B cell (primary cell): Measurements from ENCODE around the gene ASMT. TPM values are rescaled to one million over a fixed set of nuclear protein-coding genes. Genes with fewer than 3 reads are reported as not detected.
A peak's percentile ranks its signal among the peaks of the same experiment; 100 is the strongest.

ENCODE experiments used
- ATAC-seq: fragments of 200-7000 bp; cut with Tn5 transposase; one replicate; pipeline ENCODE4 v1.10.0; 2021; ENCODE audit warnings: low read depth, mild to moderate bottlenecking, moderate number of reproducible peaks, moderate library complexity
- CTCF ChIA-PET: fragments of 350-600 bp; sonication (Branson Sonifier 250); formaldehyde crosslinking; loops from one replicate; lab custom pipeline; 2021; ENCODE audit warnings: antibody characterized with exemption, inconsistent platforms; lab: Charles Lee
- POLR2A ChIA-PET: fragments of 350-600 bp; sonication (Branson Sonifier 250); formaldehyde crosslinking; loops from one replicate; lab custom pipeline; 2021; ENCODE audit warnings: antibody characterized with exemption; lab: Charles Lee
- DNase-seq: peaks from one replicate; pipeline ENCODE4 v3.0.0; 2013
- H2AFZ ChIP-seq: 2 replicates; pipeline ENCODE4 v1.6.1; 2012; ENCODE audit warnings: mild to moderate bottlenecking, low read depth, low read length; ENCODE audit not compliant: insufficient read depth, poor library complexity, severe bottlenecking
- H3K27ac ChIP-seq, 2 donors: 1 replicate in 1 of 2; 2 replicates in 1 of 2; pipeline ENCODE4 v1.5.1; 2012 to 2013; ENCODE audit warnings: low read length in 2 of 2, mild to moderate bottlenecking in 2 of 2, moderate library complexity in 1 of 2
- H3K27me3 ChIP-seq, 4 experiments: fragments of 200-600 bp in 1 of 4; sonication (generic) in 1 of 4; replicated peaks in 1 of 4; 1 replicate in 2 of 4; 2 replicates in 2 of 4; pipeline versions ENCODE4 v1.6.1 to v1.7.0; 2013 to 2016; ENCODE audit warnings: low read length in 3 of 4, mild to moderate bottlenecking in 2 of 4, mixed read lengths in 1 of 4, moderate library complexity in 1 of 4; ENCODE audit not compliant: insufficient read depth in 4 of 4, control insufficient read depth in 3 of 4; ENCODE audit errors: control extremely low read depth in 1 of 4
- H3K36me3 ChIP-seq, 2 experiments: replicated peaks in 1 of 2; 1 replicate in 1 of 2; 2 replicates in 1 of 2; pipeline versions ENCODE4 v1.6.1 to v1.7.1; 2013; ENCODE audit warnings: low read length in 1 of 2; ENCODE audit not compliant: insufficient read depth in 2 of 2, control insufficient read depth in 1 of 2; ENCODE audit errors: control extremely low read depth in 1 of 2, extremely low read depth in 1 of 2
- H3K4me1 ChIP-seq, 2 donors: fragments of 200-600 bp in 1 of 2; sonication (generic) in 1 of 2; 1 replicate in 1 of 2; 2 replicates in 1 of 2; pipeline versions ENCODE4 v1.5.1 to v1.6.1; 2013 to 2017; ENCODE audit warnings: low read length in 2 of 2; ENCODE audit not compliant: control insufficient read depth in 2 of 2, insufficient read depth in 2 of 2
- H3K4me2 ChIP-seq: replicated peaks from 2 replicates; pipeline ENCODE3; 2012; ENCODE audit warnings: mild to moderate bottlenecking, low read depth, low read length; ENCODE audit not compliant: poor library complexity, severe bottlenecking
- H3K4me3 ChIP-seq, 5 experiments: fragments of 200-600 bp in 1 of 5; sonication (generic) in 1 of 5; 1 replicate in 3 of 5; 2 replicates in 2 of 5; pipeline versions ENCODE4 v1.5.1 to v1.7.0; 2011 to 2016; ENCODE audit warnings: low read length in 4 of 5, mild to moderate bottlenecking in 4 of 5, low read depth in 2 of 5, control low read depth in 1 of 5, moderate library complexity in 1 of 5; ENCODE audit not compliant: insufficient read depth in 1 of 5; ENCODE audit errors: control extremely low read depth in 1 of 5, extremely low read depth in 1 of 5
- H3K79me2 ChIP-seq: fragments of 200-600 bp; sonication (generic); one replicate; pipeline ENCODE4 v1.6.0; 2016; ENCODE audit warnings: low read length; ENCODE audit not compliant: control insufficient read depth, insufficient read depth
- H3K9ac ChIP-seq: fragments of 200-600 bp; sonication (generic); 2 replicates; pipeline ENCODE4 v1.6.1; 2017; ENCODE audit warnings: mild to moderate bottlenecking, low read length, moderate library complexity
- H3K9me3 ChIP-seq, 3 donors: one replicate each; pipeline versions ENCODE4 v1.6.1 to v1.7.1; 2013; ENCODE audit warnings: low read length in 2 of 3; ENCODE audit not compliant: control insufficient read depth in 2 of 3, insufficient read depth in 1 of 3; ENCODE audit errors: control extremely low read depth in 1 of 3
- H4K20me1 ChIP-seq: 2 replicates; pipeline ENCODE4 v1.6.0; 2012; ENCODE audit warnings: mild to moderate bottlenecking, low read length; ENCODE audit not compliant: insufficient read depth, control insufficient read depth, poor library complexity, severe bottlenecking
- H3K27ac Mint-ChIP-seq: one replicate; pipeline ENCODE4 v1.8.0; 2021; ENCODE audit warnings: mixed read lengths
- H3K27me3 Mint-ChIP-seq: one replicate; pipeline ENCODE4 v1.8.0; 2021; ENCODE audit warnings: mixed read lengths
- H3K4me1 Mint-ChIP-seq: one replicate; pipeline ENCODE4 v1.8.0; 2021; ENCODE audit warnings: mixed read lengths
- H3K4me3 Mint-ChIP-seq: one replicate; pipeline ENCODE4 v1.8.0; 2021; ENCODE audit warnings: mixed read lengths
- H3K9me3 Mint-ChIP-seq: one replicate; pipeline ENCODE4 v1.8.0; 2022; ENCODE audit warnings: mixed read lengths; ENCODE audit not compliant: insufficient read depth
- CTCF ChIP-seq: fragments of 200-600 bp; IDR thresholded peaks from one replicate; pipeline ENCODE4 v1.8.0; 2022; ENCODE audit warnings: antibody characterized with exemption, mild to moderate bottlenecking
- EZH2 ChIP-seq: IDR thresholded peaks from 2 replicates; pipeline ENCODE4 v1.6.1; 2012; ENCODE audit warnings: borderline replicate concordance, low read depth, mild to moderate bottlenecking, moderate library complexity, low read length; ENCODE audit not compliant: insufficient read depth, poor library complexity, severe bottlenecking
- WGBS: methylation state at CpG from one replicate; pipeline ENCODE4 v1.1.5; 2013; ENCODE audit warnings: missing lambda C conversion rate; ENCODE audit not compliant: insufficient coverage; 5-methylcytosine and 5-hydroxymethylcytosine counted together
- intact Hi-C: fragments of 100-400 bp; cut with micrococcal nuclease; formaldehyde crosslinking; loops from one replicate; pipeline ENCODE4 v1.10.0; 2022
- polyA plus RNA-seq: library from polyadenylated mRNA; depleted of rRNA; stranded (reverse); fragments of >200 nt; gene quantifications from 2 replicates; pipeline ENCODE4 v1.2.3, GENCODE V29; 2012
- total RNA-seq, 2 donors: library from RNA; stranded (reverse); fragments of 120-200 nt in 1 of 2; gene quantifications; 1 replicate in 1 of 2; 2 replicates in 1 of 2; pipeline versions ENCODE4 v1.2.3 to v1.2.4, GENCODE V29; 2013 to 2022

ASMT gene
- total and polyA plus RNA-seq, 2 donors (not counting 1 experiment from before 2014, with no cell fraction given) = 0.63 TPM; not detected in 1

DNA sequence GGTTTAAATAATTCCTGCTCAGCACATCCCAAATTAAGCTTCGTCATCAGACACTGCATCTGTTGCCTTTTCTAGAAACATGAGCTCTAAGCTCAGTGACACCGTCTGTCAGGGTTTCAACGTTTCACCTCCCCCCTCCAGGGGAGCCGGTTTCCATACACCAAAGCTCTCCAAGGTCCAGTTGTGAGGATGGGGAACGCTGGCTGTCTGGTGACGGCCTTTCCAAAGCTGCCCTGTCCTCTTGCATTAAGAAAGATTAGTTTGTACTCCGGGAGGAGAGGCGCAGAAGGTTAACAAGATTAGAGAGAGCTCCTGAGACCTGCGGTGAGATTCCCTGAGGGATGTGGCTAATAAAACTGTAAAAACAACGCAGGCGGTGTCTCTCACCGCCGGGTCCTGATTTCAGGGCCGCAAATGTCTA is 43.2 kb downstream of the ASMT start:
- no peaks in the 10 kb centered on the region for H3K79me2 ChIP-seq
- Mint-ChIP-seq H3K4me3 (peak overlapping the region; percentile 85), H3K27ac (peak overlapping the region; percentile 84), H3K27me3 (no peaks in the 10 kb centered on the region), H3K9me3 (no peaks in the 10 kb centered on the region), H3K4me1 (peaks cover 35% of the 10 kb centered on the region)
- no peaks in the 10 kb centered on the region for H3K27me3 ChIP-seq
- H3K9ac ChIP-seq = peak overlapping the region; percentile 57
- ChIA-PET POLR2A (no interaction called here), CTCF (no interaction called here)
- H3K36me3 ChIP-seq = peaks cover 0 to 5% of the 10 kb centered on the region in 2 experiments
- peak overlapping the region; percentile 70 for H2AFZ ChIP-seq
- peak overlapping the region; percentile 61 for H3K4me2 ChIP-seq
- H3K4me3 ChIP-seq = peak overlapping the region in 4 of 5 experiments; percentile 21 to 52 (median 33)
- 48% methylated on average over 7 of the region's 14 CpGs for WGBS
- no peak for ATAC-seq
- no peaks in the 10 kb centered on the region for H4K20me1 ChIP-seq
- peaks cover 11 to 33% of the 10 kb centered on the region in 2 donors for H3K4me1 ChIP-seq
- H3K9me3 ChIP-seq = peaks cover 0 to 8% (median 0%) of the 10 kb centered on the region in 3 donors
- intact Hi-C loops = no loop called here
- TF ChIP-seq EZH2 (no peak), CTCF (no peak)
- peak overlapping the region; percentile 75 for H3K27ac ChIP-seq
- no peak for DNase-seq

- no peak overlapping the region for H3K4me3 ChIP-seq
- no peak overlapping the region for H3K9ac ChIP-seq
- peak overlapping the region; percentile 17 for H3K27ac Mint-ChIP-seq
- intact Hi-C loops = no loop called here
- no peak for DNase-seq
- H3K79me2 ChIP-seq = no peaks in the 10 kb centered on the region
- peak overlapping the region; percentile 36 for H3K4me3 Mint-ChIP-seq
- no peak for TF ChIP-seq EZH2
- TF ChIP-seq CTCF = no peak
- H3K4me1 Mint-ChIP-seq = peaks cover 41% of the 10 kb centered on the region
- no peak overlapping the region for H3K4me2 ChIP-seq
- POLR2A ChIA-PET = no interaction called here
- peaks cover 11 to 39% of the 10 kb centered on the region in 2 donors for H3K4me1 ChIP-seq
- H3K27me3 ChIP-seq = no peaks in the 10 kb centered on the region
- ATAC-seq = no peak
- peaks cover 0 to 8% (median 0%) of the 10 kb centered on the region in 3 donors for H3K9me3 ChIP-seq
- H3K9me3 Mint-ChIP-seq = no peaks in the 10 kb centered on the region
- no peak overlapping the region for H2AFZ ChIP-seq
- no peaks in the 10 kb centered on the region for H3K27me3 Mint-ChIP-seq
- no peak overlapping the region for H3K27ac ChIP-seq
- H4K20me1 ChIP-seq = no peaks in the 10 kb centered on the region
- CTCF ChIA-PET = no interaction called here
- H3K36me3 ChIP-seq = peaks cover 0 to 5% of the 10 kb centered on the region in 2 experiments
- 97% methylated on average over 34 of the region's 34 CpGs for WGBS
Observed at GRCh38 chrX:1659664-1660461, 45.0 kb downstream of the ASMT start.
